ENCODE measurements around the gene RBSN.

The RBSN gene

GRCh38 chr3:15055019-15055557, 43.9 kb downstream of the RBSN start:
- Mint-ChIP-seq H3K27me3 (no peaks in the 10 kb centered on the region), H3K4me1 (ENCODE audit: low read depth) (peaks cover 73% of the 10 kb centered on the region), H3K4me3 (peak overlapping the region; percentile 27), H3K27ac (peak overlapping the region; percentile 91), H3K36me3 (ENCODE audit: low read depth) (peaks cover 89% of the 10 kb centered on the region), H3K9me3 (peaks cover 4% of the 10 kb centered on the region)

DNA sequence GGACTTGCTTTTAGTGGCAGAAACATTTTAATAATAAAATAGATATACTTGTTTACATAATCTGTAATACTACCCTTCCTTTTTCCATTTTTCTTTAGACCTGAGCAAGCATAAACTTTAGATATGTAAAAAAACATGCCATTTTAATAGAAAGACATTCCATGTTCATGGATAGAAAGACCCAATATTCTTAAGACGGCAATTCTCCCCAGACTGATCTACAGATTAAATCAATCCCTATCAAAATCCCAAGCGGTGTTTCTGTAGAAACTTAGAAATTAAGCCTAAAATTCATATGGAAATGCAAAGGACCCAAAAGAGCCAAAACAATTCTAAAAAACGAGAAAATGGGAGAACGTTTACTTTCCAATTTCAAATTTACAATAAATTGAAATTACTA, 45.4 kb downstream of the RBSN start:
- peaks cover 4% of the 10 kb centered on the region for H3K9me3 Mint-ChIP-seq
- H3K36me3 Mint-ChIP-seq (ENCODE audit: low read depth), result peaks cover 89% of the 10 kb centered on the region
- peak overlapping the region; percentile 18 for H3K4me3 Mint-ChIP-seq
- H3K4me1 Mint-ChIP-seq (ENCODE audit: low read depth), result peaks cover 71% of the 10 kb centered on the region
- H3K27me3 Mint-ChIP-seq, result no peaks in the 10 kb centered on the region
- peak overlapping the region; percentile 33 for H3K27ac Mint-ChIP-seq

GRCh38 chr3:15052335-15053242, 46.4 kb downstream of the RBSN start:
- peaks cover 89% of the 10 kb centered on the region for H3K36me3 Mint-ChIP-seq (ENCODE audit: low read depth)
- peaks cover 4% of the 10 kb centered on the region for H3K9me3 Mint-ChIP-seq
- peaks cover 71% of the 10 kb centered on the region for H3K4me1 Mint-ChIP-seq (ENCODE audit: low read depth)
- H3K27ac Mint-ChIP-seq, result peak overlapping the region; percentile 36
- H3K4me3 Mint-ChIP-seq, result no peak overlapping the region
- no peaks in the 10 kb centered on the region for H3K27me3 Mint-ChIP-seq

DNA sequence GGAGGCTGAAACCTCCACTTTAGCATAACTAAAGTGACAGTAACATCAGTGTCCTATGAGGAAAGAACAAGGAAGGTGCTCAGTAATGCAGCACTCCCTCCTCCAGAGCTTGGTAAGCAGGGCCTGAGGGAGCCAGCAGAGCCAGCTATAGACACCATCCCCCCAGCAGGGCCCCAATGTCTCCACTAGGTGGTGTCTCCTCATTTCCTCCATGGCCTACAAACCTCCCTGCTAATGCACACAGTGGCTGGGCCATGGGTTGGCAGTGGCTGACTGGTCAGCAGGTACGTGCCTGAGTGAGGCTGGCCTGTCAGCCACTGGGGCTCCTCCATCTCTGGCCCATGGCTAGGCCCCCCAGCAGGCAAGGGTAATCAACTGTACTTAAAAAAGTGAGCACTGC, 47.4 kb downstream of the RBSN start:
- Mint-ChIP-seq H3K4me3 (no peak overlapping the region), H3K36me3 (ENCODE audit: low read depth) (peaks cover 89% of the 10 kb centered on the region), H3K27me3 (no peaks in the 10 kb centered on the region), H3K9me3 (peaks cover 4% of the 10 kb centered on the region), H3K4me1 (ENCODE audit: low read depth) (peaks cover 62% of the 10 kb centered on the region), H3K27ac (peak overlapping the region; percentile 31)

DNA sequence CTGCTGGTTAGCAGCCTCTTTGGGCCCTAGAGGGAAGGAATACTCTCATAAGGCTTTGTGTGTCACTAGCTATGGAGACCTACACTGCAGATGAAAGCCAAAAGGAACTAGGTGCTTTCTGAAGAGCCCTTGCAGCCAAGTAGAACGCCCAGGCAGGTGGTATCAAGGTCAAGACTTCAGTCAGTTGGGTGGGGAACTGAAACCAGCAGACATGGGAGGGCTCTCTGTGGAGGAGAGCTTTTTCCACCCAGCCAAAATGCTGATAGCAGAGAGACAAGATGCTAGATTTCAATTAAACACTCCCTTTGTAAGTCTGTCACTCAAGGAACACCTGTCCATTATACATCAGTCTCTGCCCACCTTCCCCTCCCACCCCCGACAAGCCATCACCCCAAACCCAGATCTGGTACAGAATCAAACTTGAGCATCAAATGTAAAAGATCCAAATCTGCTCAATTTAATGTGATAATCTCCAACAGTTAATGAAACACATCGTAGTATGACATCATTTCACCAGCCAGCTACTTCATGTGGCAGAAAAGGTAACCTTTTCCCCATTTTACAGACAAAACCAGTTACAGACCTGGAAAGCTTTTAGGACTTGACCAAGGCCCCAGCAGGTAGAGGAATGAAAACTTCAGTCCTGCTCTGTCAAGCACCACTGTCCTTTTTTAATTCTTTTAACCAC, 48.4 kb downstream of the RBSN start:
- Mint-ChIP-seq H3K4me1 (ENCODE audit: low read depth) (peaks cover 52% of the 10 kb centered on the region), H3K27ac (peak overlapping the region; percentile 75), H3K36me3 (ENCODE audit: low read depth) (peaks cover 89% of the 10 kb centered on the region), H3K27me3 (no peaks in the 10 kb centered on the region), H3K4me3 (no peak overlapping the region), H3K9me3 (peaks cover 4% of the 10 kb centered on the region)

GRCh38 chr3:15049584-15049983, 49.4 kb downstream of the RBSN start:
- Mint-ChIP-seq H3K4me1 (ENCODE audit: low read depth) (peaks cover 48% of the 10 kb centered on the region), H3K4me3 (no peak overlapping the region), H3K36me3 (ENCODE audit: low read depth) (peaks cover 90% of the 10 kb centered on the region), H3K27me3 (no peaks in the 10 kb centered on the region), H3K9me3 (no peaks in the 10 kb centered on the region), H3K27ac (peak overlapping the region; percentile 75)

GRCh38 chr3:15045667-15046066, 53.3 kb downstream of the RBSN start:
- H3K4me1 Mint-ChIP-seq (ENCODE audit: low read depth), result peaks cover 26% of the 10 kb centered on the region
- H3K27me3 Mint-ChIP-seq, result no peaks in the 10 kb centered on the region
- peak overlapping the region; percentile 3 for H3K27ac Mint-ChIP-seq
- H3K4me3 Mint-ChIP-seq, result no peak overlapping the region
- H3K36me3 Mint-ChIP-seq (ENCODE audit: low read depth), result peaks cover 94% of the 10 kb centered on the region
- H3K9me3 Mint-ChIP-seq, result no peaks in the 10 kb centered on the region

GRCh38 chr3:15044326-15044725, 54.6 kb downstream of the RBSN start:
- Mint-ChIP-seq H3K27ac (peak overlapping the region; percentile 54), H3K9me3 (no peaks in the 10 kb centered on the region), H3K4me1 (ENCODE audit: low read depth) (peaks cover 19% of the 10 kb centered on the region), H3K27me3 (no peaks in the 10 kb centered on the region), H3K36me3 (ENCODE audit: low read depth) (peaks cover 84% of the 10 kb centered on the region), H3K4me3 (no peak overlapping the region)

- Mint-ChIP-seq H3K27ac (peak overlapping the region; percentile 49), H3K27me3 (no peaks in the 10 kb centered on the region), H3K36me3 (ENCODE audit: low read depth) (peaks cover 84% of the 10 kb centered on the region), H3K4me1 (ENCODE audit: low read depth) (peaks cover 19% of the 10 kb centered on the region), H3K4me3 (no peak overlapping the region), H3K9me3 (no peaks in the 10 kb centered on the region)
Observed at GRCh38 chr3:15043408-15044171, 55.4 kb downstream of the RBSN start.

DNA sequence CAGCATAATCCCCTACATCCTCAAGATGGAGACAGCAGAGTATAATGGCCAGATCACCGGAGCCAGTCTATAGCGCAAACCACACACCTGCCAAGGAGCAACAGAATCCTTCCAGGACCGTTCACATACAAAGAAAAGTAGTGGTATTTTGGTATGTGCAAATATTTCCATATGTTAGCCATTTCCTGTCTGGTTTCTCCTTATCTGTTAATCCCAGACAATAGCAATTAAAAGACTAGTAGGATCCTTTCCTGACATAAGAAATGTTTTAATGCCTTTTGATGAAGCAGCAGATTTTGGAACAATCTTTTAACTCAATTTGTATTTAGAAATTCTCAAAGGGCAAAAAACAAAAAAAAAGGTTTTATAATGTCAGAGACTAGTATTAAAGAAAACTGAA, 56.0 kb downstream of the RBSN start:
- peaks cover 86% of the 10 kb centered on the region for H3K36me3 Mint-ChIP-seq (ENCODE audit: low read depth)
- peak overlapping the region; percentile 8 for H3K27ac Mint-ChIP-seq
- H3K4me1 Mint-ChIP-seq (ENCODE audit: low read depth), result peaks cover 19% of the 10 kb centered on the region
- no peaks in the 10 kb centered on the region for H3K27me3 Mint-ChIP-seq
- H3K9me3 Mint-ChIP-seq, result no peaks in the 10 kb centered on the region
- no peak overlapping the region for H3K4me3 Mint-ChIP-seq

- Mint-ChIP-seq H3K4me1 (ENCODE audit: low read depth) (peaks cover 19% of the 10 kb centered on the region), H3K27ac (peak overlapping the region; percentile 56), H3K36me3 (ENCODE audit: low read depth) (peaks cover 81% of the 10 kb centered on the region), H3K4me3 (no peak overlapping the region), H3K9me3 (no peaks in the 10 kb centered on the region), H3K27me3 (no peaks in the 10 kb centered on the region)
Observed at GRCh38 chr3:15041950-15042349, 57.0 kb downstream of the RBSN start.

GRCh38 chr3:15040844-15041243, 58.1 kb downstream of the RBSN start:
- peaks cover 74% of the 10 kb centered on the region for H3K36me3 Mint-ChIP-seq (ENCODE audit: low read depth)
- no peaks in the 10 kb centered on the region for H3K27me3 Mint-ChIP-seq
- H3K4me3 Mint-ChIP-seq, result no peak overlapping the region
- no peak overlapping the region for H3K27ac Mint-ChIP-seq
- peaks cover 19% of the 10 kb centered on the region for H3K4me1 Mint-ChIP-seq (ENCODE audit: low read depth)
- H3K9me3 Mint-ChIP-seq, result no peaks in the 10 kb centered on the region

- Mint-ChIP-seq H3K4me3 (no peak overlapping the region), H3K9me3 (no peaks in the 10 kb centered on the region), H3K36me3 (ENCODE audit: low read depth) (peaks cover 51% of the 10 kb centered on the region), H3K4me1 (ENCODE audit: low read depth) (peaks cover under 1% of the 10 kb centered on the region), H3K27ac (no peak overlapping the region), H3K27me3 (no peaks in the 10 kb centered on the region)
Observed at GRCh38 chr3:15038306-15038705, 60.6 kb downstream of the RBSN start.

DNA sequence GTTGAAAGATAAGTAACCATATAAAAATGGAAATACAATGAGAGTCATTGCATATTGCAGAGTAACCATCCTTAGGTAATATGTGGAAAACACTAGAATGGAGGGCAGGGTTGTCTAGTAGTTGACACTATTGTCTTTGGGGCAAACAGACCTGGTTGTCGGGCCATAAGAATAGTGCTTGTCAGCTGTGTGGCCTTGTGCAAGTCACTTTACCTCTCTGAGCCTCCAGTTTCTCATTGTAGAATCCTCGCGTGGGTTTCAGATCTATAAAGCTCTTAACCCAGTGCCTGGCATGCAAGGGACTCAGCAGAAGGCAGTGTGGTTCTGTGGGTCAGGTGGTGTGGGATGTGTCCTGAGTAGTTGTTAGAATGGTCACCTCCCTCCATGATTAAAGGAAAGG, 65.8 kb downstream of the RBSN start:
- Mint-ChIP-seq H3K27ac (no peak overlapping the region), H3K27me3 (no peaks in the 10 kb centered on the region), H3K4me3 (no peak overlapping the region), H3K36me3 (ENCODE audit: low read depth) (peaks cover 39% of the 10 kb centered on the region), H3K9me3 (no peaks in the 10 kb centered on the region), H3K4me1 (ENCODE audit: low read depth) (no peaks in the 10 kb centered on the region)
